GM12878 (cell line): Measurements from ENCODE around the gene EPB41. TPM values are rescaled to one million over a fixed set of nuclear protein-coding genes. Genes with fewer than 3 reads are reported as not detected.

Experiments
- ATAC-seq: fragments of 200-7000 bp; cut with Tn5 transposase; 3 replicates; pipeline ENCODE4 v1.9.1; 2020; ENCODE audit warnings: mild to moderate bottlenecking, moderate library complexity
- BruUV-seq: library from RNA; stranded (reverse); fragments of 400-500 nt; replicated peaks from 2 replicates; lab custom pipeline; 2021; lab: Mats Ljungman, UMichigan
- CTCF ChIA-PET: fragments of 300-600 bp; sonication (Branson Sonifier 250); formaldehyde crosslinking; extraction: SDS; loops from one replicate; lab custom pipeline; 2021; ENCODE audit warnings: inconsistent platforms; lab: Yijun Ruan, JAX
- POLR2A ChIA-PET: fragments of 350-600 bp; formaldehyde crosslinking; extraction: SDS; loops from one replicate; lab custom pipeline; 2021; ENCODE audit warnings: inconsistent platforms; lab: Charles Lee
- RAD21 ChIA-PET: fragments of 300-600 bp; sonication (Branson Sonifier 250); formaldehyde crosslinking; loops from one replicate; lab custom pipeline; 2023; ENCODE audit warnings: antibody characterized with exemption; ENCODE audit not compliant: unreplicated experiment; lab: Charles Lee
- SMC1A ChIA-PET: fragments of 300-600 bp; sonication (Branson Sonifier 250); formaldehyde crosslinking; loops from one replicate; lab custom pipeline; 2023; ENCODE audit not compliant: unreplicated experiment, uncharacterized antibody; lab: Charles Lee
- DNase-seq: peaks from one replicate; pipeline ENCODE4 v3.0.0-alpha.2; 2011; ENCODE audit warnings: low read depth, low spot score
- FAIRE-seq: peaks from 3 replicates; lab custom pipeline; 2011; peaks lifted over from hg19 to GRCh38; lab: Jason Lieb, UNC
- H2AFZ ChIP-seq: 2 replicates; pipeline ENCODE4 v1.6.0; 2011; ENCODE audit warnings: low read depth, low read length, control low read depth; ENCODE audit not compliant: control insufficient read depth
- H3K27ac ChIP-seq: 2 replicates; pipeline ENCODE4 v1.5.1; 2011; ENCODE audit warnings: control low read depth; ENCODE audit not compliant: control insufficient read depth, insufficient read depth
- H3K27me3 ChIP-seq, 2 experiments: replicated peaks in 1 of 2; 2 replicates each; pipeline versions ENCODE4 v1.6.0 to v1.6.1; 2011; ENCODE audit warnings: low read length in 1 of 2; ENCODE audit not compliant: control insufficient read depth in 2 of 2, insufficient read depth in 2 of 2
- H3K36me3 ChIP-seq, 2 experiments: 2 replicates each; pipeline ENCODE4 v1.5.1; 2011; ENCODE audit warnings: low read length in 1 of 2; ENCODE audit not compliant: control insufficient read depth in 2 of 2, insufficient read depth in 2 of 2
- H3K4me1 ChIP-seq: 2 replicates; pipeline ENCODE4 v1.6.1; 2011; ENCODE audit warnings: mild to moderate bottlenecking, low read length, moderate library complexity, mixed read lengths; ENCODE audit not compliant: control insufficient read depth, insufficient read depth
- H3K4me2 ChIP-seq: 2 replicates; pipeline ENCODE4 v1.6.0; 2011; ENCODE audit warnings: control low read depth; ENCODE audit not compliant: control insufficient read depth, insufficient read depth
- H3K4me3 ChIP-seq: fragments of 200-600 bp; sonication (generic); 2 replicates; pipeline ENCODE4 v1.5.1; 2016
- H3K79me2 ChIP-seq: 2 replicates; pipeline ENCODE4 v1.6.0; 2011; ENCODE audit warnings: low read length; ENCODE audit not compliant: control insufficient read depth, insufficient read depth
- H3K9ac ChIP-seq: 2 replicates; pipeline ENCODE4 v1.8.0; 2011; ENCODE audit warnings: low read length, control low read depth, mixed read lengths; ENCODE audit not compliant: control insufficient read depth, insufficient read depth
- H3K9me3 ChIP-seq: replicated peaks from 3 replicates; pipeline ENCODE4 v1.5.1; 2011; ENCODE audit warnings: mild to moderate bottlenecking, low read length; ENCODE audit not compliant: control insufficient read depth, insufficient read depth
- H4K20me1 ChIP-seq: 2 replicates; pipeline ENCODE4 v1.6.0; 2011; ENCODE audit not compliant: control insufficient read depth, insufficient read depth
- ATF7 ChIP-seq: fragments of 450-650 bp; IDR thresholded peaks from 2 replicates; pipeline ENCODE4 v1.6.1; 2016; ENCODE audit warnings: low read depth, mild to moderate bottlenecking
- BHLHE40 ChIP-seq, 2 experiments: fragments of 450-650 bp in 1 of 2; IDR thresholded peaks; 2 replicates each; pipeline ENCODE4 v1.6.1; 2011 to 2017; ENCODE audit warnings: low read depth in 2 of 2, borderline replicate concordance in 1 of 2, improper control_type of control experiment in 1 of 2, low read length in 1 of 2, mild to moderate bottlenecking in 1 of 2
- CEBPB ChIP-seq, 2 experiments: fragments of 150-350 bp in 1 of 2; IDR thresholded peaks; 2 replicates each; pipeline ENCODE4 v1.6.1; 2012 to 2014; ENCODE audit warnings: low read depth in 2 of 2, low read length in 2 of 2, borderline replicate concordance in 1 of 2, inconsistent platforms in 1 of 2
- HDAC2 ChIP-seq: fragments of 200-600 bp; sonication (generic); IDR thresholded peaks from 2 replicates; pipeline ENCODE4 v1.6.1; 2017
- JUND ChIP-seq: IDR thresholded peaks from 2 replicates; pipeline ENCODE4 v1.6.1; 2012; ENCODE audit warnings: low read depth, mild to moderate bottlenecking, low read length, improper control_type of control experiment, moderate library complexity
- SUPT20H ChIP-seq: IDR thresholded peaks from 2 replicates; pipeline ENCODE4 v1.6.1; 2011; ENCODE audit warnings: low read depth, mild to moderate bottlenecking, low read length, moderate library complexity, borderline replicate concordance; ENCODE audit not compliant: control insufficient read depth
- TCF3 ChIP-seq: IDR thresholded peaks from 2 replicates; pipeline ENCODE4 v1.6.1; 2012; ENCODE audit warnings: low read depth, mild to moderate bottlenecking, low read length, borderline replicate concordance; ENCODE audit not compliant: insufficient read depth
- ZBTB11 ChIP-seq: fragments of 450-650 bp; formaldehyde crosslinking; IDR thresholded peaks from 2 replicates; pipeline ENCODE4 v1.5.0; 2022; ENCODE audit warnings: mild to moderate bottlenecking, missing genetic modification characterization
- ZZZ3 ChIP-seq: IDR thresholded peaks from 2 replicates; pipeline ENCODE4 v1.6.1; 2011; ENCODE audit warnings: low read depth; ENCODE audit not compliant: control insufficient read depth, insufficient read length
- WGBS: methylation state at CpG from one replicate; pipeline ENCODE4 v1.1.6; 2016; ENCODE audit warnings: low lambda C conversion rate; ENCODE audit not compliant: insufficient replicate concordance, insufficient coverage; ENCODE audit errors: missing lambda C conversion rate; 5-methylcytosine and 5-hydroxymethylcytosine counted together
- in situ Hi-C: fragments of 300-500 bp; cut with MboI; formaldehyde crosslinking; loops from 9 replicates; pipeline ENCODE4 v1.14.3; 2018; ENCODE audit warnings: mixed read lengths
- intact Hi-C: fragments of 100-400 bp; cut with micrococcal nuclease; formaldehyde crosslinking; loops from one replicate; pipeline ENCODE4 v1.14.2; 2022; ENCODE audit not compliant: unreplicated experiment
- polyA plus RNA-seq, 11 experiments: library from polyadenylated mRNA; depleted of rRNA in 4 of 11; unstranded in 6 of 11; stranded (reverse) in 5 of 11; fragments of >200 nt; fragmentation: Nextera tagmentation in 4 of 11; fragmentation: Illumina TruSeq in 1 of 11; extraction: Ambion mirVana in 4 of 11; extraction: Trizol in 1 of 11; gene quantifications; 1 replicate in 1 of 11; 2 replicates in 10 of 11; pipeline versions ENCODE4 v1.2.1 to v1.2.3, GENCODE V29; 2011 to 2016; ENCODE audit warnings: inconsistent platforms in 2 of 11, missing spikeins in 2 of 11, low read depth in 1 of 11
- total RNA-seq, 4 experiments: library from RNA; depleted of rRNA in 3 of 4; stranded (reverse); fragments of >200 nt in 3 of 4; fragmentation: Illumina TruSeq in 1 of 4; extraction: Trizol in 1 of 4; gene quantifications; 2 replicates each; pipeline versions ENCODE4 v1.2.1 to v1.2.3, GENCODE V29; 2013 to 2021
- TF ChIP-seq, protein P1 (sequence below): fragments of 450-650 bp; IDR thresholded peaks from 2 replicates; pipeline ENCODE4 v1.6.1; 2017; ENCODE audit warnings: mild to moderate bottlenecking, moderate library complexity

The EPB41 gene
- total and polyA plus RNA-seq, 10 of the 15 experiments (the other 5 are each of a cell fraction or from before 2014, with no cell fraction given), result 1.1 to 77.6 (median 58.8) TPM

DNA sequence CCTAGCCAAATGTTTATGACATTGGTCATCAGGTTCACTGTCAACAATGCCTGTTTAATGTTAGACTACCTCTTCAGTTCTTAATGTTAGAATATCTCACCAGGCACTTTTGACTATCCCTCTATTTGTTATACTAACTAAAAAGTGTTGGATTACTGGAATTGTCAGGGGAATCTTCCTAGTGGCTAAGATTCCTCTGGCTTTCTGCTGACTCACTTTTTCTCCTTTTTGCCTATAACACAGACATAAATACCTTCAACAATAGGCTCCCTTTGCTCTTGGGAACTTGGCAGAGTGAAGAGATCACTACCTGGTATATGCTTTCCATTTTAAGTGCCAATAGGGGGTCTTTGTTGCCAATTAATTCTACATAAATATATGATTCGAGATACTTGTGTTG lies 140.8 kb downstream of the EPB41 start:
- peak; percentile 18 for FAIRE-seq
- H3K36me3 ChIP-seq, result no peaks in the 10 kb centered on the region
- intact Hi-C loops, result no loop called here
- no TSS peak for BruUV-seq
- H3K4me1 ChIP-seq, result no peaks in the 10 kb centered on the region
- H3K4me3 ChIP-seq, result no peak overlapping the region
- ChIA-PET POLR2A (no interaction called here), RAD21 (no interaction called here), SMC1A (no interaction called here), CTCF (no interaction called here)
- no peak overlapping the region for H2AFZ ChIP-seq
- no peaks in the 10 kb centered on the region for H4K20me1 ChIP-seq
- no peaks in the 10 kb centered on the region for H3K27me3 ChIP-seq
- 100% methylated on average over 1 of the region's 1 CpG for WGBS
- no peaks in the 10 kb centered on the region for H3K79me2 ChIP-seq
- no peak for ATAC-seq
- H3K4me2 ChIP-seq, result no peak overlapping the region
- H3K9me3 ChIP-seq, result no peaks in the 10 kb centered on the region
- in situ Hi-C loops, result no loop called here
- DNase-seq, result no peak
- TF ChIP-seq HDAC2 (no peak), ATF7 (no peak)
- H3K9ac ChIP-seq, result no peak overlapping the region
- H3K27ac ChIP-seq, result no peak overlapping the region

DNA sequence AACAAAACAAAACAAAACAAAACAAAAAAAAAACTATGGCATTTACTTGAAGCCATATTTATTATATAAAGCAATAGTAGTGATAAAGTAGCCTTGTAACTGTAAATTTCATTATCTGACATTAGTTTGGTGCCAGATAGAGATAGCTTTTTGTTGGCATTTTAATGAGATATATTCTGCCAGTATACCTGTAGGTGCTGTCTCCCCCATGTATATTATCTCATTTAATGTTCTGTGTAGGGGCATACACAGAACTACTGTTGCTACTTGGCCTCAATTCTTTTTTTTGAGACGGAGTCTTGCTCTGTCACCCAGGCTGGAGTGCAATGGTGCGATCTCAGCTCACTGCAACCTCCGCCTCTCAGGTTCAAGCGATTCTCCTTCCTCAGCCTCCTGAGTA lies 141.9 kb downstream of the EPB41 start:
- FAIRE-seq, result no peak
- Histone ChIP-seq H3K9me3 (no peaks in the 10 kb centered on the region), H3K79me2 (no peaks in the 10 kb centered on the region), H2AFZ (no peak overlapping the region), H3K36me3 (no peaks in the 10 kb centered on the region), H3K27me3 (no peaks in the 10 kb centered on the region), H3K27ac (no peak overlapping the region), H3K9ac (no peak overlapping the region), H3K4me2 (no peak overlapping the region), H4K20me1 (no peaks in the 10 kb centered on the region), H3K4me3 (no peak overlapping the region), H3K4me1 (no peaks in the 10 kb centered on the region)
- RAD21 ChIA-PET, result no interaction called here
- SMC1A ChIA-PET, result no interaction called here
- intact Hi-C loops (no loop called here), in situ Hi-C loops (no loop called here)
- no TSS peak for BruUV-seq
- POLR2A ChIA-PET, result interaction anchor here (0.7 kb wide), 1 partner anchor 85 kb away, joined by 3 read pairs; no protein-coding TSS in a partner anchor
- 98% methylated on average over 4 of the region's 4 CpGs for WGBS
- CTCF ChIA-PET, result interaction anchor here (0.7 kb wide), 1 partner anchor 20 kb away, joined by 3 read pairs; no protein-coding TSS in a partner anchor
- ATAC-seq, result no peak
- DNase-seq, result no peak
- TF ChIP-seq BHLHE40 (IDR thresholded peaks at IDR 0.05; ENCODE audit: borderline replicate concordance in 1 of 2, low read depth in 2 of 2, low read length in 1 of 2) (no peak), ZZZ3 (no peak), SUPT20H (no peak), JUND (no peak), CEBPB (IDR thresholded peaks at IDR 0.05; ENCODE audit: borderline replicate concordance in 1 of 2, low read depth in 2 of 2, low read length in 2 of 2) (no peak), TCF3 (no peak), ZBTB11 (CRISPR knock-in tag) (no peak)
- TF ChIP-seq, protein P1, sequence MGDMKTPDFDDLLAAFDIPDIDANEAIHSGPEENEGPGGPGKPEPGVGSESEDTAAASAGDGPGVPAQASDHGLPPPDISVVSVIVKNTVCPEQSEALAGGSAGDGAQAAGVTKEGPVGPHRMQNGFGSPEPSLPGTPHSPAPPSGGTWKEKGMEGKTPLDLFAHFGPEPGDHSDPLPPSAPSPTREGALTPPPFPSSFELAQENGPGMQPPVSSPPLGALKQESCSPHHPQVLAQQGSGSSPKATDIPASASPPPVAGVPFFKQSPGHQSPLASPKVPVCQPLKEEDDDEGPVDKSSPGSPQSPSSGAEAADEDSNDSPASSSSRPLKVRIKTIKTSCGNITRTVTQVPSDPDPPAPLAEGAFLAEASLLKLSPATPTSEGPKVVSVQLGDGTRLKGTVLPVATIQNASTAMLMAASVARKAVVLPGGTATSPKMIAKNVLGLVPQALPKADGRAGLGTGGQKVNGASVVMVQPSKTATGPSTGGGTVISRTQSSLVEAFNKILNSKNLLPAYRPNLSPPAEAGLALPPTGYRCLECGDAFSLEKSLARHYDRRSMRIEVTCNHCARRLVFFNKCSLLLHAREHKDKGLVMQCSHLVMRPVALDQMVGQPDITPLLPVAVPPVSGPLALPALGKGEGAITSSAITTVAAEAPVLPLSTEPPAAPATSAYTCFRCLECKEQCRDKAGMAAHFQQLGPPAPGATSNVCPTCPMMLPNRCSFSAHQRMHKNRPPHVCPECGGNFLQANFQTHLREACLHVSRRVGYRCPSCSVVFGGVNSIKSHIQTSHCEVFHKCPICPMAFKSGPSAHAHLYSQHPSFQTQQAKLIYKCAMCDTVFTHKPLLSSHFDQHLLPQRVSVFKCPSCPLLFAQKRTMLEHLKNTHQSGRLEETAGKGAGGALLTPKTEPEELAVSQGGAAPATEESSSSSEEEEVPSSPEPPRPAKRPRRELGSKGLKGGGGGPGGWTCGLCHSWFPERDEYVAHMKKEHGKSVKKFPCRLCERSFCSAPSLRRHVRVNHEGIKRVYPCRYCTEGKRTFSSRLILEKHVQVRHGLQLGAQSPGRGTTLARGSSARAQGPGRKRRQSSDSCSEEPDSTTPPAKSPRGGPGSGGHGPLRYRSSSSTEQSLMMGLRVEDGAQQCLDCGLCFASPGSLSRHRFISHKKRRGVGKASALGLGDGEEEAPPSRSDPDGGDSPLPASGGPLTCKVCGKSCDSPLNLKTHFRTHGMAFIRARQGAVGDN, result no peak
